DND-41 (cell line): ENCODE results near the gene TSPAN14.

Experiments used
- CTCF ChIP-seq: IDR thresholded peaks from 2 replicates; pipeline ENCODE4 v1.5.1; 2012; ENCODE audit warnings: borderline replicate concordance, low read length, moderate library complexity, mild to moderate bottlenecking; ENCODE audit not compliant: poor library complexity, severe bottlenecking; ENCODE audit errors: extremely low read depth
- EZH2 ChIP-seq: IDR thresholded peaks from 3 replicates; pipeline ENCODE4 v1.6.1; 2012; ENCODE audit warnings: borderline replicate concordance, low read depth, mild to moderate bottlenecking, moderate library complexity, low read length, inconsistent platforms; ENCODE audit not compliant: severe bottlenecking

- TF ChIP-seq CTCF (no peak), EZH2 (no peak)
These were observed 12.7 kb downstream of the TSPAN14 start for GRCh38 chr10:80466724-80467326.
